ENCODE measurements around the gene SH2D3C. TPM values are rescaled to one million over a fixed set of nuclear protein-coding genes. Genes with fewer than 3 reads are reported as not detected.

Gene SH2D3C
- total and polyA plus RNA-seq, 9 of the 15 experiments (the other 6 are each of a cell fraction or from before 2014, with no cell fraction given): 0.03 to 1.2 (median 0.22) TPM; not detected in 1

DNA sequence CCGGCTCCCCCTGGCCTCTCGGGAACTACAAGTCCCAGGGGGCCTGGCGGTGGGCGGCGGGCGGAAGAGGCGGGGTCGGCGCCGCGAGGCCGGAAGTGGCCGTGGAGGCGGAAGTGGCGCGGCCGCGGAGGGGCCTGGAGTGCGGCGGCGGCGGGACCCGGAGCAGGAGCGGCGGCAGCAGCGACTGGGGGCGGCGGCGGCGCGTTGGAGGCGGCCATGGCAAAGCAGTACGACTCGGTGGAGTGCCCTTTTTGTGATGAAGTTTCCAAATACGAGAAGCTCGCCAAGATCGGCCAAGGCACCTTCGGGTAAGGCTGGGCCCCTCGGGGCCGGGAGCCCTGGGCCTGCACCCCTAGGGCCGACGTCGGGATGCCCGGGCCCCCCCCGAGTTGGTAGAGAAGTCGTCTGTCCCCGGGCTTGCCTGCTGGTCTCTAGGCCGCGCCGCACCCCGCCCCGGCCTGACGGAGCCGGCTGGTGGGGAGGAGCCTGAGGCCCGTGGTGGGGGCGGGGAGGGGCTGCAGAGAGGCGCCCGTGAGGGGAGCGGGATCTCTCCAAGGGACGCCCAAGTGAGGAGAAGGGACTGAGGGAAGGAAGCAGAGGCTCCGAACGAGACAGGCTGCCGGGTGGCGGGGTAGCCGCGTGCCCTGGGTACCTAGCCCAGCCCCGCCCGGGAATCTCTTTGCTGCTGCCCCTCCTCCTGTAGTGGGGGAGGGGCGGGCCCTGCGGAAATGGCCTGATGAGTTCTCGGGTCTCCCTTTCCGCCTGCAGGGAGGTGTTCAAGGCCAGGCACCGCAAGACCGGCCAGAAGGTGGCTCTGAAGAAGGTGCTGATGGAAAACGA is 7.7 kb upstream of the SH2D3C start, which contains the start of gene CDK9 (continued):
- TF ChIP-seq, protein P1, sequence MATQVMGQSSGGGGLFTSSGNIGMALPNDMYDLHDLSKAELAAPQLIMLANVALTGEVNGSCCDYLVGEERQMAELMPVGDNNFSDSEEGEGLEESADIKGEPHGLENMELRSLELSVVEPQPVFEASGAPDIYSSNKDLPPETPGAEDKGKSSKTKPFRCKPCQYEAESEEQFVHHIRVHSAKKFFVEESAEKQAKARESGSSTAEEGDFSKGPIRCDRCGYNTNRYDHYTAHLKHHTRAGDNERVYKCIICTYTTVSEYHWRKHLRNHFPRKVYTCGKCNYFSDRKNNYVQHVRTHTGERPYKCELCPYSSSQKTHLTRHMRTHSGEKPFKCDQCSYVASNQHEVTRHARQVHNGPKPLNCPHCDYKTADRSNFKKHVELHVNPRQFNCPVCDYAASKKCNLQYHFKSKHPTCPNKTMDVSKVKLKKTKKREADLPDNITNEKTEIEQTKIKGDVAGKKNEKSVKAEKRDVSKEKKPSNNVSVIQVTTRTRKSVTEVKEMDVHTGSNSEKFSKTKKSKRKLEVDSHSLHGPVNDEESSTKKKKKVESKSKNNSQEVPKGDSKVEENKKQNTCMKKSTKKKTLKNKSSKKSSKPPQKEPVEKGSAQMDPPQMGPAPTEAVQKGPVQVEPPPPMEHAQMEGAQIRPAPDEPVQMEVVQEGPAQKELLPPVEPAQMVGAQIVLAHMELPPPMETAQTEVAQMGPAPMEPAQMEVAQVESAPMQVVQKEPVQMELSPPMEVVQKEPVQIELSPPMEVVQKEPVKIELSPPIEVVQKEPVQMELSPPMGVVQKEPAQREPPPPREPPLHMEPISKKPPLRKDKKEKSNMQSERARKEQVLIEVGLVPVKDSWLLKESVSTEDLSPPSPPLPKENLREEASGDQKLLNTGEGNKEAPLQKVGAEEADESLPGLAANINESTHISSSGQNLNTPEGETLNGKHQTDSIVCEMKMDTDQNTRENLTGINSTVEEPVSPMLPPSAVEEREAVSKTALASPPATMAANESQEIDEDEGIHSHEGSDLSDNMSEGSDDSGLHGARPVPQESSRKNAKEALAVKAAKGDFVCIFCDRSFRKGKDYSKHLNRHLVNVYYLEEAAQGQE (IDR thresholded peaks at IDR 0.05; ENCODE audit: borderline replicate concordance): no peak
- TF ChIP-seq, protein P1 (CRISPR knock-in tag; IDR thresholded peaks at IDR 0.05; ENCODE audit: low read depth): no peak
- TF ChIP-seq, protein P2, sequence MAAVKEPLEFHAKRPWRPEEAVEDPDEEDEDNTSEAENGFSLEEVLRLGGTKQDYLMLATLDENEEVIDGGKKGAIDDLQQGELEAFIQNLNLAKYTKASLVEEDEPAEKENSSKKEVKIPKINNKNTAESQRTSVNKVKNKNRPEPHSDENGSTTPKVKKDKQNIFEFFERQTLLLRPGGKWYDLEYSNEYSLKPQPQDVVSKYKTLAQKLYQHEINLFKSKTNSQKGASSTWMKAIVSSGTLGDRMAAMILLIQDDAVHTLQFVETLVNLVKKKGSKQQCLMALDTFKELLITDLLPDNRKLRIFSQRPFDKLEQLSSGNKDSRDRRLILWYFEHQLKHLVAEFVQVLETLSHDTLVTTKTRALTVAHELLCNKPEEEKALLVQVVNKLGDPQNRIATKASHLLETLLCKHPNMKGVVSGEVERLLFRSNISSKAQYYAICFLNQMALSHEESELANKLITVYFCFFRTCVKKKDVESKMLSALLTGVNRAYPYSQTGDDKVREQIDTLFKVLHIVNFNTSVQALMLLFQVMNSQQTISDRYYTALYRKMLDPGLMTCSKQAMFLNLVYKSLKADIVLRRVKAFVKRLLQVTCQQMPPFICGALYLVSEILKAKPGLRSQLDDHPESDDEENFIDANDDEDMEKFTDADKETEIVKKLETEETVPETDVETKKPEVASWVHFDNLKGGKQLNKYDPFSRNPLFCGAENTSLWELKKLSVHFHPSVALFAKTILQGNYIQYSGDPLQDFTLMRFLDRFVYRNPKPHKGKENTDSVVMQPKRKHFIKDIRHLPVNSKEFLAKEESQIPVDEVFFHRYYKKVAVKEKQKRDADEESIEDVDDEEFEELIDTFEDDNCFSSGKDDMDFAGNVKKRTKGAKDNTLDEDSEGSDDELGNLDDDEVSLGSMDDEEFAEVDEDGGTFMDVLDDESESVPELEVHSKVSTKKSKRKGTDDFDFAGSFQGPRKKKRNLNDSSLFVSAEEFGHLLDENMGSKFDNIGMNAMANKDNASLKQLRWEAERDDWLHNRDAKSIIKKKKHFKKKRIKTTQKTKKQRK (IDR thresholded peaks at IDR 0.05; ENCODE audit: borderline replicate concordance, low read depth, low read length): no peak
- TF ChIP-seq, protein P3, sequence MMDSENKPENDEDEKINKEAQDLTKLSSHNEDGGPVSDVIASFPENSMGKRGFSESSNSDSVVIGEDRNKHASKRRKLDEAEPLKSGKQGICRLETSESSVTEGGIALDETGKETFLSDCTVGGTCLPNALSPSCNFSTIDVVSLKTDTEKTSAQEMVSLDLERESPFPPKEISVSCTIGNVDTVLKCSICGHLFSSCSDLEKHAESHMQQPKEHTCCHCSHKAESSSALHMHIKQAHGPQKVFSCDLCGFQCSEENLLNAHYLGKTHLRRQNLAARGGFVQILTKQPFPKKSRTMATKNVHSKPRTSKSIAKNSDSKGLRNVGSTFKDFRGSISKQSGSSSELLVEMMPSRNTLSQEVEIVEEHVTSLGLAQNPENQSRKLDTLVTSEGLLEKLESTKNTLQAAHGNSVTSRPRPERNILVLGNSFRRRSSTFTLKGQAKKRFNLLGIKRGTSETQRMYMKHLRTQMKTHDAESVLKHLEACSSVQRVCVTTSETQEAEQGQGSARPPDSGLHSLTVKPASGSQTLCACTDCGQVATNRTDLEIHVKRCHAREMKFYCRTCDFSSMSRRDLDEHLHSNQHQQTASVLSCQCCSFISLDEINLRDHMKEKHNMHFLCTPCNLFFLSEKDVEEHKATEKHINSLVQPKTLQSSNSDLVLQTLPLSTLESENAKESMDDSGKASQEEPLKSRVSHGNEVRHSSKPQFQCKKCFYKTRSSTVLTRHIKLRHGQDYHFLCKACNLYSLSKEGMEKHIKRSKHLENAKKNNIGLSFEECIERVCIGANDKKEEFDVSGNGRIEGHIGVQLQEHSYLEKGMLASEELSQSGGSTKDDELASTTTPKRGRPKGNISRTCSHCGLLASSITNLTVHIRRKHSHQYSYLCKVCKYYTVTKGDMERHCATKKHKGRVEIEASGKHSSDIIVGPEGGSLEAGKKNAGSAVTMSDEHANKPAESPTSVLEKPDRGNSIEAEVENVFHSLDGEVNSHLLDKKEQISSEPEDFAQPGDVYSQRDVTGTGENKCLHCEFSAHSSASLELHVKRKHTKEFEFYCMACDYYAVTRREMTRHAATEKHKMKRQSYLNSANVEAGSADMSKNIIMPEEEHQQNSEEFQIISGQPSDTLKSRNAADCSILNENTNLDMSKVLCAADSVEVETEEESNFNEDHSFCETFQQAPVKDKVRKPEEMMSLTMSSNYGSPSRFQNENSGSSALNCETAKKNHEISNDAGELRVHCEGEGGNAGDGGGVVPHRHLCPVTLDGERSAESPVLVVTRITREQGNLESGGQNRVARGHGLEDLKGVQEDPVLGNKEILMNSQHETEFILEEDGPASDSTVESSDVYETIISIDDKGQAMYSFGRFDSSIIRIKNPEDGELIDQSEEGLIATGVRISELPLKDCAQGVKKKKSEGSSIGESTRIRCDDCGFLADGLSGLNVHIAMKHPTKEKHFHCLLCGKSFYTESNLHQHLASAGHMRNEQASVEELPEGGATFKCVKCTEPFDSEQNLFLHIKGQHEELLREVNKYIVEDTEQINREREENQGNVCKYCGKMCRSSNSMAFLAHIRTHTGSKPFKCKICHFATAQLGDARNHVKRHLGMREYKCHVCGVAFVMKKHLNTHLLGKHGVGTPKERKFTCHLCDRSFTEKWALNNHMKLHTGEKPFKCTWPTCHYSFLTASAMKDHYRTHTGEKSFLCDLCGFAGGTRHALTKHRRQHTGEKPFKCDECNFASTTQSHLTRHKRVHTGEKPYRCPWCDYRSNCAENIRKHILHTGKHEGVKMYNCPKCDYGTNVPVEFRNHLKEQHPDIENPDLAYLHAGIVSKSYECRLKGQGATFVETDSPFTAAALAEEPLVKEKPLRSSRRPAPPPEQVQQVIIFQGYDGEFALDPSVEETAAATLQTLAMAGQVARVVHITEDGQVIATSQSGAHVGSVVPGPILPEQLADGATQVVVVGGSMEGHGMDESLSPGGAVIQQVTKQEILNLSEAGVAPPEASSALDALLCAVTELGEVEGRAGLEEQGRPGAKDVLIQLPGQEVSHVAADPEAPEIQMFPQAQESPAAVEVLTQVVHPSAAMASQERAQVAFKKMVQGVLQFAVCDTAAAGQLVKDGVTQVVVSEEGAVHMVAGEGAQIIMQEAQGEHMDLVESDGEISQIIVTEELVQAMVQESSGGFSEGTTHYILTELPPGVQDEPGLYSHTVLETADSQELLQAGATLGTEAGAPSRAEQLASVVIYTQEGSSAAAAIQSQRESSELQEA (IDR thresholded peaks at IDR 0.05; ENCODE audit: low read depth): no peak
- 0 out of 2 replicates have a peak, but pooled peaks have one; percentile 49 for TF ChIP-seq ZNF282 (CRISPR knock-in tag; IDR thresholded peaks at IDR 0.05)

Measured in K562 (cell line).